Esophagus muscularis mucosa (tissue), 2 donors: ENCODE measurements around the gene NUDC.
"Not testable (repeated sequence)": the region's sequence is repeated elsewhere in the genome, so short reads cannot be mapped to it uniquely, and the experiment has no call there.

Experiments
- POLR2A ChIP-seq: fragments of 450-650 bp; IDR thresholded peaks from one replicate; pipeline ENCODE4 v1.6.1; 2017; ENCODE audit warnings: antibody characterized with exemption, moderate library complexity, mild to moderate bottlenecking, low read depth
- POLR2AphosphoS5 ChIP-seq, 2 donors: sonication (generic); formaldehyde crosslinking; IDR thresholded peaks; one replicate each; pipeline ENCODE4 v1.6.1; 2017; ENCODE audit warnings: antibody characterized with exemption in 2 of 2

GRCh38 chr1:26989403-26990109, 68.0 kb downstream of the NUDC start:
- TF ChIP-seq POLR2A; POLR2AphosphoS5 (IDR thresholded peaks at IDR 0.05): not testable (repeated sequence)
